Muscle layer of colon (tissue), 2 donors: ENCODE data around the gene PORCN.
"Not testable (repeated sequence)": the region's sequence is repeated elsewhere in the genome, so short reads cannot be mapped to it uniquely, and the experiment has no call there.

Experiments used
- H3K27ac ChIP-seq: one replicate; pipeline ENCODE4 v1.7.0; 2013; ENCODE audit warnings: low read depth, mild to moderate bottlenecking, low read length, moderate library complexity
- H3K27me3 ChIP-seq, 2 donors: one replicate each; pipeline ENCODE4 v1.7.0; 2013; ENCODE audit warnings: low read length in 2 of 2, mild to moderate bottlenecking in 2 of 2; ENCODE audit not compliant: insufficient read depth in 2 of 2, control insufficient read depth in 1 of 2
- H3K36me3 ChIP-seq: one replicate; pipeline ENCODE4 v1.7.0; 2013; ENCODE audit warnings: mild to moderate bottlenecking, low read length; ENCODE audit not compliant: insufficient read depth
- H3K4me1 ChIP-seq: one replicate; pipeline ENCODE4 v1.7.0; 2013; ENCODE audit warnings: mild to moderate bottlenecking, low read length; ENCODE audit not compliant: insufficient read depth
- H3K4me3 ChIP-seq, 2 donors: one replicate each; pipeline ENCODE4 v1.7.0; 2013; ENCODE audit warnings: low read length in 2 of 2, low read depth in 1 of 2, mild to moderate bottlenecking in 1 of 2, moderate library complexity in 1 of 2
- H3K9ac ChIP-seq: one replicate; pipeline ENCODE4 v1.7.0; 2013; ENCODE audit warnings: low read length
- H3K9me3 ChIP-seq: one replicate; pipeline ENCODE4 v1.7.0; 2013; ENCODE audit warnings: mild to moderate bottlenecking, low read length
- donor health status: abdominal sarcoma.
- donor health status: Adenocarcinoma of cecum.

PORCN gene

GRCh38 chrX:48555731-48556325 lies 47.0 kb downstream of the PORCN start:
- H3K4me1 ChIP-seq, H3K4me3 ChIP-seq, H3K9me3 ChIP-seq, H3K27me3 ChIP-seq, H3K9ac ChIP-seq, H3K27ac ChIP-seq: not testable (repeated sequence)
- H3K36me3 ChIP-seq, result peaks cover 23% of the 10 kb centered on the region

GRCh38 chrX:48558271-48558670 lies 49.5 kb downstream of the PORCN start:
- no peaks in the 10 kb centered on the region for H3K4me1 ChIP-seq
- H3K27me3 ChIP-seq, result no peaks in the 10 kb centered on the region
- H3K27ac ChIP-seq, result no peak overlapping the region
- peaks cover 33% of the 10 kb centered on the region for H3K36me3 ChIP-seq
- no peaks in the 10 kb centered on the region for H3K9me3 ChIP-seq
- H3K9ac ChIP-seq, result no peak overlapping the region
- H3K4me3 ChIP-seq, result no peak overlapping the region

- H3K27ac ChIP-seq, result no peak overlapping the region
- no peaks in the 10 kb centered on the region for H3K9me3 ChIP-seq
- H3K4me3 ChIP-seq, result no peak overlapping the region
- H3K36me3 ChIP-seq, result peaks cover 33% of the 10 kb centered on the region
- no peaks in the 10 kb centered on the region for H3K27me3 ChIP-seq
- no peak overlapping the region for H3K9ac ChIP-seq
- H3K4me1 ChIP-seq, result no peaks in the 10 kb centered on the region
Measured at GRCh38 chrX:48559636-48560035, 50.8 kb downstream of the PORCN start.

- Histone ChIP-seq H3K9ac (no peak overlapping the region), H3K36me3 (peaks cover 28% of the 10 kb centered on the region), H3K9me3 (no peaks in the 10 kb centered on the region), H3K27me3 (no peaks in the 10 kb centered on the region), H3K4me3 (no peak overlapping the region), H3K27ac (no peak overlapping the region), H3K4me1 (no peaks in the 10 kb centered on the region)
Measured at GRCh38 chrX:48560056-48560455, 51.3 kb downstream of the PORCN start.

GRCh38 chrX:48560681-48561080 lies 51.9 kb downstream of the PORCN start:
- Histone ChIP-seq H3K9ac (no peak overlapping the region), H3K27me3 (no peaks in the 10 kb centered on the region), H3K36me3 (peaks cover 25% of the 10 kb centered on the region), H3K4me1 (no peaks in the 10 kb centered on the region), H3K4me3 (no peak overlapping the region), H3K27ac (no peak overlapping the region), H3K9me3 (no peaks in the 10 kb centered on the region)

GRCh38 chrX:48569958-48570357 lies 61.2 kb downstream of the PORCN start:
- Histone ChIP-seq H3K4me1 (no peaks in the 10 kb centered on the region), H3K9me3 (no peaks in the 10 kb centered on the region), H3K27me3 (no peaks in the 10 kb centered on the region), H3K36me3 (peaks cover under 1% of the 10 kb centered on the region), H3K27ac (no peak overlapping the region), H3K4me3 (no peak overlapping the region), H3K9ac (no peak overlapping the region)
